ENCODE measurements around the gene WDR62. TPM values are rescaled to one million over a fixed set of nuclear protein-coding genes. Genes with fewer than 3 reads are reported as not detected.

WDR62 gene
- total RNA-seq, 1 donor from 2014 or later = 22.0 TPM

GRCh38 chr19:36151144-36152018 is 96.7 kb downstream of the WDR62 start:
- intact Hi-C loops (cut with micrococcal nuclease) = no loop called here

GRCh38 chr19:36152019-36152351 is 97.3 kb downstream of the WDR62 start:
- intact Hi-C loops (cut with micrococcal nuclease) = no loop called here
- H3K27me3 Mint-ChIP-seq (ENCODE audit: insufficient read depth) = no peaks in the 10 kb centered on the region
- no peak overlapping the region for H3K4me3 Mint-ChIP-seq
- H3K36me3 Mint-ChIP-seq (ENCODE audit: low read depth) = peaks cover 30% of the 10 kb centered on the region
- H3K4me1 Mint-ChIP-seq (ENCODE audit: low read depth) = peaks cover 6% of the 10 kb centered on the region
- no peak overlapping the region for H3K27ac Mint-ChIP-seq
- DNase-seq (ENCODE audit: low spot score) = no peak
- H3K9me3 Mint-ChIP-seq = no peaks in the 10 kb centered on the region

More at GRCh38 chr19:36151144-36152018, 96.7 kb downstream of the WDR62 start:
- DNase-seq (ENCODE audit: low spot score) = no peak
- Mint-ChIP-seq H3K4me3 (no peak overlapping the region), H3K36me3 (ENCODE audit: low read depth) (peaks cover 33% of the 10 kb centered on the region), H3K27ac (no peak overlapping the region), H3K27me3 (ENCODE audit: insufficient read depth) (no peaks in the 10 kb centered on the region), H3K4me1 (ENCODE audit: low read depth) (peaks cover 4% of the 10 kb centered on the region), H3K9me3 (no peaks in the 10 kb centered on the region)

- Mint-ChIP-seq H3K27me3 (ENCODE audit: insufficient read depth) (no peaks in the 10 kb centered on the region), H3K9me3 (no peaks in the 10 kb centered on the region), H3K27ac (no peak within 1 kb of the TSS), H3K4me3 (no peak within 1 kb of the TSS), H3K36me3 (ENCODE audit: low read depth) (peaks cover 28% of the 10 kb centered on the region), H3K4me1 (ENCODE audit: low read depth) (peaks cover 6% of the 10 kb centered on the region)
- DNase-seq (ENCODE audit: low spot score) = no peak
- intact Hi-C loops (cut with micrococcal nuclease) = no loop called here
These were observed 97.8 kb downstream of the WDR62 start, which contains the start of gene COX7A1 for GRCh38 chr19:36152352-36153091. Gene COX7A1, minus strand, starts transcription at chr19:36152447. Its CDS starts 40 bp downstream, at chr19:36152407.

- H3K4me3 Mint-ChIP-seq = no peak overlapping the region
These were observed 98.4 kb downstream of the WDR62 start for GRCh38 chr19:36153126-36153525.

More at GRCh38 chr19:36153126-36153525, 98.4 kb downstream of the WDR62 start:
- H3K27me3 Mint-ChIP-seq (ENCODE audit: insufficient read depth) = no peaks in the 10 kb centered on the region
- DNase-seq (ENCODE audit: low spot score) = no peak
- H3K4me1 Mint-ChIP-seq (ENCODE audit: low read depth) = peaks cover 6% of the 10 kb centered on the region
- peaks cover 28% of the 10 kb centered on the region for H3K36me3 Mint-ChIP-seq (ENCODE audit: low read depth)
- H3K9me3 Mint-ChIP-seq = no peaks in the 10 kb centered on the region
- intact Hi-C loops (cut with micrococcal nuclease) = no loop called here
- H3K27ac Mint-ChIP-seq = no peak overlapping the region

Other genes starting within 250 kb of the WDR62 start
- not detected in 2 replicates for gene PRODH2, start 242.1 kb upstream of the WDR62 start, total RNA-seq
- 0.05 TPM in 1 of 2 replicates, not detected in the other for gene NPHS1, start 202.4 kb upstream of the WDR62 start, total RNA-seq
- gene KIRREL2, start 198.0 kb upstream of the WDR62 start, total RNA-seq = 1.7 TPM in 2 replicates
- gene APLP1, start 186.3 kb upstream of the WDR62 start, total RNA-seq = 2.3 and 2.4 TPM in 2 replicates
- 163 and 164 TPM in 2 replicates for gene NFKBID, start 154.4 kb upstream of the WDR62 start, total RNA-seq
- gene HCST, start 152.4 kb upstream of the WDR62 start, total RNA-seq = 58.5 and 62.2 TPM in 2 replicates
- gene TYROBP, start 146.6 kb upstream of the WDR62 start, total RNA-seq = not detected in 2 replicates
- gene LRFN3, start 118.5 kb upstream of the WDR62 start, total RNA-seq = 11.6 and 13.6 TPM in 2 replicates
- gene SDHAF1, start 59.7 kb upstream of the WDR62 start, total RNA-seq = 21.2 and 24.5 TPM in 2 replicates
- 1.7 and 1.8 TPM in 2 replicates for gene SYNE4, start 46.1 kb upstream of the WDR62 start, total RNA-seq
- 48.3 and 60.6 TPM in 2 replicates for gene ALKBH6, start 40.7 kb upstream of the WDR62 start, total RNA-seq
- gene CLIP3, start 22.0 kb upstream of the WDR62 start, total RNA-seq = 2.2 and 4.4 TPM in 2 replicates
- gene THAP8, start 612 bp upstream of the WDR62 start, total RNA-seq = 1.6 TPM in 2 replicates
- not detected in 2 replicates for gene OVOL3, start 56.2 kb downstream of the WDR62 start, total RNA-seq
- gene POLR2I, start 60.0 kb downstream of the WDR62 start, total RNA-seq = 76.3 and 92.4 TPM in 2 replicates
- 127 and 143 TPM in 2 replicates for gene TBCB, start 60.6 kb downstream of the WDR62 start, total RNA-seq
- 326 and 335 TPM in 2 replicates for gene CAPNS1, start 85.2 kb downstream of the WDR62 start, total RNA-seq
- not detected in 2 replicates for gene COX7A1, start 97.5 kb downstream of the WDR62 start, total RNA-seq
- gene ZNF565, start 159.8 kb downstream of the WDR62 start, total RNA-seq = 2.1 and 2.4 TPM in 2 replicates
- gene ZNF146, start 160.2 kb downstream of the WDR62 start, total RNA-seq = 82.5 and 94.0 TPM in 2 replicates

Data from activated T-helper 1 cell treated with anti-CD3 and anti-CD28 coated beads, Interleukin-12 subunit alpha, Interleukin-12 subunit beta, Interleukin-2, Interleukin-4 antibody, amounts not matched to agents 30 ng/mL and 10 ng/mL and 1 ng/mL, durations not matched to agents 14 hours and 24 hours and 36 hours (primary cell).